H1 (cell line): ENCODE data around the gene CEP85L. TPM values are rescaled to one million over a fixed set of nuclear protein-coding genes. Genes with fewer than 3 reads are reported as not detected.

ENCODE experiments used
- CTCF ChIA-PET: fragments of 300-600 bp; sonication (Branson Sonifier 250); formaldehyde crosslinking; loops from one replicate; lab custom pipeline; 2021; ENCODE audit not compliant: partially characterized antibody; lab: Charles Lee
- POLR2A ChIA-PET: fragments of 300-600 bp; sonication (Branson Sonifier 250); formaldehyde crosslinking; loops from one replicate; lab custom pipeline; 2021; ENCODE audit warnings: inconsistent platforms; ENCODE audit not compliant: partially characterized antibody; lab: Charles Lee
- DNase-seq, 2 experiments: peaks; one replicate each; pipeline versions ENCODE4 v3.0.0 to v3.0.0-alpha.2; 2010 to 2022; ENCODE audit warnings: low spot score in 2 of 2, low read depth in 1 of 2, mixed read lengths in 1 of 2
- FAIRE-seq: peaks from 2 replicates; lab custom pipeline; 2011; peaks lifted over from hg19 to GRCh38; lab: Jason Lieb, UNC
- H2AFZ ChIP-seq: 2 replicates; pipeline ENCODE4 v1.8.1; 2012; ENCODE audit warnings: low read length, inconsistent platforms
- H2AK5ac ChIP-seq: 2 replicates; pipeline ENCODE4 v1.6.1; 2013; ENCODE audit warnings: low read depth, low read length
- H2BK120ac ChIP-seq: replicated peaks from 2 replicates; pipeline ENCODE3; 2013; ENCODE audit warnings: low read depth, low read length, inconsistent platforms
- H2BK12ac ChIP-seq: 2 replicates; pipeline ENCODE4 v1.6.1; 2013; ENCODE audit warnings: low read depth, low read length
- H2BK15ac ChIP-seq: 2 replicates; pipeline ENCODE4 v1.6.1; 2013; ENCODE audit warnings: low read length
- H2BK20ac ChIP-seq: 2 replicates; pipeline ENCODE4 v1.6.1; 2013; ENCODE audit warnings: low read length
- H2BK5ac ChIP-seq: 2 replicates; pipeline ENCODE4 v1.6.1; 2013; ENCODE audit warnings: low read depth, low read length
- H3K14ac ChIP-seq: 2 replicates; pipeline ENCODE4 v1.6.1; 2013; ENCODE audit warnings: inconsistent platforms; ENCODE audit not compliant: insufficient read length
- H3K18ac ChIP-seq: 2 replicates; pipeline ENCODE4 v1.6.1; 2013; ENCODE audit warnings: low read length; ENCODE audit errors: extremely low read depth
- H3K23ac ChIP-seq: 2 replicates; pipeline ENCODE4 v1.6.1; 2013; ENCODE audit warnings: inconsistent platforms; ENCODE audit not compliant: insufficient read length
- H3K23me2 ChIP-seq: 2 replicates; pipeline ENCODE4 v1.6.1; 2013; ENCODE audit warnings: low read depth, low read length
- H3K27ac ChIP-seq: 2 replicates; pipeline ENCODE4 v1.6.1; 2011; ENCODE audit warnings: low read depth, low read length, inconsistent platforms
- H3K27me3 ChIP-seq, 4 experiments: replicated peaks in 1 of 4; 1 replicate in 1 of 4; 2 replicates in 3 of 4; pipeline versions ENCODE4 v1.6.1 to v1.8.1; 2011 to 2013; ENCODE audit warnings: low read length in 3 of 4, mild to moderate bottlenecking in 3 of 4, inconsistent platforms in 2 of 4, mixed read lengths in 2 of 4, moderate library complexity in 1 of 4; ENCODE audit not compliant: control insufficient read depth in 3 of 4, insufficient read depth in 3 of 4; ENCODE audit errors: extremely low read depth in 1 of 4
- H3K36me3 ChIP-seq, 4 experiments: 2 replicates each; pipeline versions ENCODE4 v1.6.1 to v1.8.1; 2011 to 2013; ENCODE audit warnings: mild to moderate bottlenecking in 4 of 4, low read length in 3 of 4, moderate library complexity in 2 of 4, control low read depth in 1 of 4, inconsistent platforms in 1 of 4; ENCODE audit not compliant: insufficient read depth in 4 of 4, control insufficient read depth in 2 of 4
- H3K4ac ChIP-seq: replicated peaks from 2 replicates; pipeline ENCODE3; 2013; ENCODE audit warnings: low read length, low read depth, mixed read lengths, inconsistent platforms; ENCODE audit not compliant: insufficient read length
- H3K4me1 ChIP-seq, 4 experiments: replicated peaks in 1 of 4; 1 replicate in 1 of 4; 2 replicates in 3 of 4; pipeline versions ENCODE4 v1.6.1 to v1.8.1; 2011 to 2013; ENCODE audit warnings: low read length in 3 of 4, inconsistent platforms in 2 of 4, mixed read lengths in 1 of 4; ENCODE audit not compliant: insufficient read depth in 4 of 4, control insufficient read depth in 3 of 4
- H3K4me2 ChIP-seq, 2 experiments: 2 replicates each; pipeline versions ENCODE4 v1.6.1 to v1.8.1; 2011 to 2013; ENCODE audit warnings: low read depth in 2 of 2, low read length in 2 of 2, control low read depth in 1 of 2, inconsistent platforms in 1 of 2, mild to moderate bottlenecking in 1 of 2; ENCODE audit not compliant: insufficient read depth in 1 of 2
- H3K4me3 ChIP-seq, 4 experiments: fragments of 200-600, 300-600 bp in 1 of 4; sonication (generic), shearing (Covaris generic), sonication (Bioruptor Twin) in 1 of 4; 2 replicates each; pipeline versions ENCODE4 v1.5.1 to v1.8.1; 2011 to 2016; ENCODE audit warnings: low read length in 4 of 4, low read depth in 3 of 4, control low read depth in 2 of 4, inconsistent platforms in 2 of 4, mild to moderate bottlenecking in 2 of 4, mixed read lengths in 1 of 4, moderate library complexity in 1 of 4; ENCODE audit not compliant: insufficient read depth in 2 of 4; ENCODE audit errors: extremely low read depth in 1 of 4
- H3K56ac ChIP-seq: replicated peaks from 2 replicates; pipeline ENCODE3; 2013; ENCODE audit warnings: low read depth, mild to moderate bottlenecking, mixed read lengths, low read length, inconsistent platforms; ENCODE audit not compliant: insufficient read length
- H3K79me1 ChIP-seq: 2 replicates; pipeline ENCODE4 v1.6.1; 2013; ENCODE audit warnings: low read depth, low read length, control low read depth
- H3K79me2 ChIP-seq, 2 experiments: 2 replicates each; pipeline versions ENCODE4 v1.6.1 to v1.8.1; 2012 to 2013; ENCODE audit warnings: low read length in 2 of 2, mild to moderate bottlenecking in 2 of 2, inconsistent platforms in 1 of 2; ENCODE audit not compliant: insufficient read depth in 2 of 2, control insufficient read depth in 1 of 2
- H3K9ac ChIP-seq, 4 experiments: replicated peaks in 1 of 4; 1 replicate in 1 of 4; 2 replicates in 3 of 4; pipeline versions ENCODE4 v1.6.1 to v1.8.1; 2011 to 2013; ENCODE audit warnings: low read depth in 3 of 4, low read length in 3 of 4, control low read depth in 2 of 4, mild to moderate bottlenecking in 2 of 4, moderate library complexity in 2 of 4, inconsistent platforms in 1 of 4; ENCODE audit errors: extremely low read depth in 1 of 4
- H3K9me3 ChIP-seq, 2 experiments: 2 replicates each; pipeline versions ENCODE4 v1.6.1 to v1.8.1; 2012 to 2013; ENCODE audit warnings: mild to moderate bottlenecking in 2 of 2, moderate library complexity in 2 of 2, control low read depth in 1 of 2, inconsistent platforms in 1 of 2, low read depth in 1 of 2, low read length in 1 of 2, mixed read lengths in 1 of 2; ENCODE audit not compliant: insufficient read depth in 2 of 2
- H4K20me1 ChIP-seq, 2 experiments: replicated peaks in 1 of 2; 2 replicates each; pipeline versions ENCODE3 to v1.8.1; 2011 to 2013; ENCODE audit warnings: inconsistent platforms in 2 of 2, low read length in 2 of 2, mild to moderate bottlenecking in 1 of 2; ENCODE audit not compliant: insufficient read depth in 2 of 2, control insufficient read depth in 1 of 2
- H4K5ac ChIP-seq: 2 replicates; pipeline ENCODE4 v1.6.1; 2013; ENCODE audit warnings: low read length, low read depth, mixed read lengths, inconsistent platforms; ENCODE audit not compliant: insufficient read length
- H4K8ac ChIP-seq: 2 replicates; pipeline ENCODE4 v1.8.0; 2013; ENCODE audit warnings: mild to moderate bottlenecking, moderate library complexity, low read length, inconsistent platforms; ENCODE audit not compliant: insufficient read depth; ENCODE audit errors: extremely low read depth
- H4K91ac ChIP-seq: replicated peaks from 2 replicates; pipeline ENCODE3; 2013; ENCODE audit warnings: low read length, mixed read lengths, inconsistent platforms; ENCODE audit not compliant: insufficient read length
- KDM5A ChIP-seq: fragments of 200-600 bp; IDR thresholded peaks from 2 replicates; pipeline ENCODE4 v1.7.1; 2012; ENCODE audit warnings: mild to moderate bottlenecking, low read length, inconsistent platforms, mixed read lengths
- MAFK ChIP-seq: IDR thresholded peaks from 2 replicates; pipeline ENCODE4 v1.6.1; 2012; ENCODE audit warnings: low read depth, mild to moderate bottlenecking, improper control_type of control experiment, low read length
- RBBP5 ChIP-seq: IDR thresholded peaks from 2 replicates; pipeline ENCODE4 v1.7.1; 2012; ENCODE audit warnings: low read depth, mild to moderate bottlenecking, inconsistent platforms, low read length, moderate library complexity, borderline replicate concordance
- RFX5 ChIP-seq: IDR thresholded peaks from 2 replicates; pipeline ENCODE4 v1.6.1; 2011; ENCODE audit warnings: low read depth, low read length, improper control_type of control experiment, borderline replicate concordance
- TAF1 ChIP-seq: IDR thresholded peaks from 2 replicates; pipeline ENCODE4 v1.6.1; 2011; ENCODE audit warnings: mild to moderate bottlenecking, low read depth, low read length
- TAF7 ChIP-seq: optimal IDR thresholded peaks from 2 replicates; pipeline ENCODE3; 2011; ENCODE audit warnings: low read depth, mild to moderate bottlenecking, inconsistent platforms, low read length, moderate library complexity, borderline replicate concordance
- TEAD4 ChIP-seq: IDR thresholded peaks from 2 replicates; pipeline ENCODE4 v1.6.1; 2012; ENCODE audit warnings: low read depth, low read length, inconsistent platforms, mixed read lengths
- WGBS, 2 experiments: shearing (Covaris generic) in 1 of 2; methylation state at CpG; one replicate each; pipeline versions ENCODE4 v1.1.6 to v1.1.7; 2013 to 2015; ENCODE audit warnings: low lambda C conversion rate in 2 of 2, mixed read lengths in 2 of 2, inconsistent platforms in 1 of 2, low coverage in 1 of 2, missing lambda C conversion rate in 1 of 2; ENCODE audit not compliant: insufficient replicate concordance in 2 of 2, insufficient coverage in 1 of 2, insufficient read length in 1 of 2; ENCODE audit errors: extremely low coverage in 1 of 2, missing lambda C conversion rate in 1 of 2; 5-methylcytosine and 5-hydroxymethylcytosine counted together
- polyA plus RNA-seq, 7 experiments: library from polyadenylated mRNA; depleted of rRNA in 3 of 7; stranded (reverse) in 5 of 7; unstranded in 2 of 7; fragments of >200 nt in 5 of 7; fragments of 200-250 nt in 2 of 7; gene quantifications; 1 replicate in 5 of 7; 2 replicates in 1 of 7; 4 replicates in 1 of 7; pipeline versions ENCODE4 v1.2.1 to v1.2.3, GENCODE V29; 2011 to 2013; ENCODE audit warnings: missing spikeins in 2 of 7, mixed read lengths in 2 of 7
- total RNA-seq: library from RNA; stranded (reverse); fragmentation: NEBNext Ultra II Directional; extraction: Animal tissue kit (Norgen Biotek cat#: 25700); gene quantifications from 2 replicates; pipeline ENCODE4 v1.2.1, GENCODE V29; 2021
- TF ChIP-seq, protein P1 (sequence below): IDR thresholded peaks from 2 replicates; pipeline ENCODE4 v1.6.1; 2012; ENCODE audit warnings: inconsistent platforms

The CEP85L gene
- total and polyA plus RNA-seq, 2 of the 8 experiments (the other 6 are each of a cell fraction or from before 2014, with no cell fraction given), result 3.2 to 27.6 TPM

DNA sequence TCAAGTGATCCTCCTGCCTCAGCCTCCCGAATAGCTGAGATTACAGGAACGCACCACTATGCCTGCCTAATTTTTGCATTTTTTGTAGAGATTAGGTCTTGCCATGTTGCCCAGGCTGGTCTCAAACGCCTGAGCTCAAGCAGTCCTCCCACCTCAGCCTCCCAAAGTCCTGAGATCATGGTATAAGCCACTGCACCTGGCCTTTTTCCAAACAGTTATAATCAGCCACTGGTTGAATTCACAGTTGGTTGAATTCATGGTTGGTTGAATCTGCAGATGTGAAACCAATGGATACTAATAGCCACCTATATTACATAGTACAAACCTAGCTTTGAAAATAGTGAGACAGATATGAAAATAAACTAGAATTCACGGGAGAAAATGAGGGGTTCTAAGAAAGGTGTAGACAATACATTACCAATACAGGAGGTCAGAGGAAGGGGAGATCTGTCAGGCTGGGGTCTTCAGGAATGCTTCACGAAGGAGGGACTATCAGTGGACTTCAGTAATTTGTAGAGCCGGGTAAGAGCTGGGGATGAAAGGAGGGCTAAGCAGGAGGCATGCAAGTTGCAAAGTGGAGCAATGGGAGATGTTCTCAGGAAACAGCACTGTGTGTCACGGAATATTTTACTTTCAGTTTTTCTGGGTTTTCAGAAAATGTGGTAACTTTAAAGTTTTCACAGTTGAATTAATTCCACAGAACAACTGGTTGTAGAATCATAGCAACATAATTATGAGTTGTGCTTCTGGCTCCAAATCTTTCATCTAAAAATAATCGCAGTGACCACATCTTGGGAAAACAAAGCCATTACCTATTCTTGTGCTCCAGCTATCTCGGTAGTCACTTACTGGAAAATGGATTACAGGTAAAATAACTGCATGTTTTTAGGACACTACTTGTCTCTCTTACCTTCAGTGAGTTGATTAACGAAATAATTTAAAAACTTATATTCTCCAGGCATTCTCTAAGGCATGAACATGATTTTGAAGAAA lies 12.9 kb upstream of the CEP85L start:
- Histone ChIP-seq H2BK5ac (no peak overlapping the region), H2BK120ac (no peak overlapping the region), H3K4me2 (no peak overlapping the region), H4K8ac (no peak overlapping the region), H2AK5ac (no peak overlapping the region), H4K20me1 (no peaks in the 10 kb centered on the region), H3K18ac (no peak overlapping the region), H3K9me3 (no peaks in the 10 kb centered on the region), H3K36me3 (no peaks in the 10 kb centered on the region), H3K79me2 (no peaks in the 10 kb centered on the region), H3K9ac (no peak overlapping the region), H3K79me1 (no peaks in the 10 kb centered on the region), H4K5ac (no peak overlapping the region), H3K4ac (no peak overlapping the region), H4K91ac (no peak overlapping the region), H2BK15ac (no peak overlapping the region)
- ChIA-PET POLR2A (no interaction called here), CTCF (interaction anchor here (0.7 to 1.2 kb wide), 2 partner anchors 20 to 65 kb away, joined by 3 to 4 read pairs; no protein-coding TSS in a partner anchor)
- 82% methylated on average over 10 of the region's 10 CpGs; no CpG with 5 or more reads in 1 of the 2 experiments for WGBS, 2 experiments
- no peak for FAIRE-seq
- no peak for DNase-seq
- no peak for TF ChIP-seq RBBP5
- no peak for TF ChIP-seq TAF1
- TF ChIP-seq MAFK, result no peak
- TF ChIP-seq, protein P1, sequence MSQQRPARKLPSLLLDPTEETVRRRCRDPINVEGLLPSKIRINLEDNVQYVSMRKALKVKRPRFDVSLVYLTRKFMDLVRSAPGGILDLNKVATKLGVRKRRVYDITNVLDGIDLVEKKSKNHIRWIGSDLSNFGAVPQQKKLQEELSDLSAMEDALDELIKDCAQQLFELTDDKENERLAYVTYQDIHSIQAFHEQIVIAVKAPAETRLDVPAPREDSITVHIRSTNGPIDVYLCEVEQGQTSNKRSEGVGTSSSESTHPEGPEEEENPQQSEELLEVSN, result no peak
- TF ChIP-seq RFX5, result no peak
- no peak for TF ChIP-seq TAF7
- no peak for TF ChIP-seq TEAD4
- TF ChIP-seq KDM5A, result no peak
- TF ChIP-seq, all 59 proteins: peak for 0
- no peaks in the 10 kb centered on the region for H3K23me2 ChIP-seq
- no peak overlapping the region for H3K23ac ChIP-seq
- no peak overlapping the region for H3K56ac ChIP-seq
- H3K4me1 ChIP-seq, result no peaks in the 10 kb centered on the region
- no peak overlapping the region for H2AFZ ChIP-seq
- H2BK20ac ChIP-seq, result no peak overlapping the region
- H3K4me3 ChIP-seq, result no peak overlapping the region
- H2BK12ac ChIP-seq, result no peak overlapping the region
- H3K14ac ChIP-seq, result no peak overlapping the region
- H3K27ac ChIP-seq, result no peak overlapping the region
- no peaks in the 10 kb centered on the region for H3K27me3 ChIP-seq
